T1000 (cell line): ENCODE measurements around the gene RBM38.
"Not testable (repeated sequence)": the region's sequence is repeated elsewhere in the genome, so short reads cannot be mapped to it uniquely, and the experiment has no call there.

Experiments
- DNase-seq: peaks from one replicate; lab custom pipeline; 2025; ENCODE audit warnings: mixed read lengths; lab: John Stamatoyannopoulos, UW

The RBM38 gene

DNA sequence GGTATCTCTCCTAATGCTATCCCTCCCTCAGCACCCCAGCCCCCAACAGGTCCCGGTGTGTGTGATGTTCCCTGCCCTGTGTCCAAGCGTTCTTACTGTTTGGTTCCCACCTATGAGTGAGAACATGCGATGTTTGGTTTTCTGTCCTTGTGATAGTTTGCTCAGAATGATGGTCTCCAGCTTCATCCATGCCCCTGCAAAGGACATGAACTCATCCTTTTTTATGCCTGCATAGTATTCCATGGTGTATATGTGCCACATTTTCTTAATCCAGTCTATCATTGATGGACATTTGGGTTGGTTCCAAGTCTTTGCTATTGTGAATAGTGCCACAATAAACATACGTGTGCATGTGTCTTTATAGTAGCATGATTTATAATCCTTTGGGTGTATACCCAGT is 28.3 kb downstream of the RBM38 start:
- DNase-seq = not testable (repeated sequence)

DNA sequence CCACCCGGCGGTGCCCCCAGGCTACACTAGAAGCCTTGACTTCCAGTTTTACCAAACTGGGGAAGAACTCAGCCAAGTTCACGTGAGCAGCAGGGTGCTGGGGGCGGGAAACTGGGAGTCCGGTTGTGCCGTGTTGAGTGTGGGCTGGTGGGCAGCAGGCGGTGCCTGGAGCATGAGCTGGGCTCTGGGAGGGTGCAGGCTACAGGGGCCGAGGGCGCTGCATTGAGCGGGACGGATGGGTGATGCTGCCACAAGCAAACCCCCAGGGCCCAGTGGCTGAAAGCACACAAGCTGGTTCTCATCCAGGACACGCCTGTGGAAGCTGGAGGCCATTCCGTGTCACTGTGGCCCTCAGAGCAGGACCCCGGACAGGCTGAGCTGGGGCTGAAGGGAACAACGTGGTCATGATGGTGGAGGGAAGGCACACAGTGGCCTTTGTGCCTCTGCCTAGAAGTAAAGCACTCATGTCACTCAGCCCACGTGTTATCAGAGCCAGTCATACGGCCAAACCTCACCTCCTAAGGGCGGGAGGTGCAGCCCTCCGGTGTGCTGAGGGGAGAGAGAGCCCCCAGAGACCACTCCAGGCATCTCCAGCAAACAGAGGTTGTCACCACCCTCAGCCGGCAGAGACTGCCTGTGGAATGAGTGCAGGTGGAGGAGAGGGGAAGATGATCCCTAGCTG is 29.5 kb downstream of the RBM38 start:
- DNase-seq = no peak

- DNase-seq = no peak
These were observed 30.3 kb downstream of the RBM38 start for GRCh38 chr20:57421253-57422220.

- no peak for DNase-seq
These were observed 31.1 kb downstream of the RBM38 start for GRCh38 chr20:57422254-57422653.

GRCh38 chr20:57425150-57426013 is 34.2 kb downstream of the RBM38 start:
- no peak for DNase-seq

DNA sequence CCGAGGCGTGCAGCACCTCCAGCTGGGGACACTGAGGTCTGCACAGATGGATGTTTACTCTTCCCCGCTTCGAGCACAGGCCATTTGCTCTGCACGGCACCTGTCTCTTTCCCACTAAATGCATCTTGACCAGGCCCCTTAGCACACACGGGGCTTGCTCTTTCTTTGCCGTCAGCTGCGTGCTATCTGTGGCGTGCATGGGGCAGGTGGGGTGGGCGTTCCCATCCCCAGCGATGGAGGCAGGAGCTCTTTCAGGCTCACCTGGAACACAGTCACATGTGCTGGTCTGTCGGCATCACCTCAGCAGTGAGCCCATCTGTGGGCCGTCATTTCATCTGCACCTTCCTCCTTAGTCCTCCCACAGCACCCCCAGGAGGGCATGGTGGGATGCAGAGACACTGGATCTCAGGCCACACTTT is 35.1 kb downstream of the RBM38 start:
- no peak for DNase-seq

DNA sequence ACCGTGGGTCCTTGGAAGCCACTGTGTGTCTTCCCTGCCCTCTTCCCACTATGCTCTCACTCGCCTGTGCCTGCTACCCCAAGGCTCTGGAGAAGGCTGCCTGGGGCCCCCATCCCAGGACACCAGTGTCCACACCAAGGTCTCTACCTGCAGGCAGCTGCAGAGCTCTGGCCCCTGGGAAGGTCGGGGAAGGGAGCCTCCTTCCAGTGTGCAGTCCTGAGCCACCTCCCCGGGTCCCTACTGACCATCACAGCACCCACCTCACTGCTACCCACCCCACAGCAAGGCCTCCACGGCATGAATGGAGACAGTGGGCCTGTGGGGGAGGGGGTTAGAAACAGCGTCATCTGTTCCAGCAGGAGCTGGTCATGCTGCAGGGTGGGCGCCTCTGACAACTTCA is 35.6 kb downstream of the RBM38 start:
- DNase-seq = no peak

DNA sequence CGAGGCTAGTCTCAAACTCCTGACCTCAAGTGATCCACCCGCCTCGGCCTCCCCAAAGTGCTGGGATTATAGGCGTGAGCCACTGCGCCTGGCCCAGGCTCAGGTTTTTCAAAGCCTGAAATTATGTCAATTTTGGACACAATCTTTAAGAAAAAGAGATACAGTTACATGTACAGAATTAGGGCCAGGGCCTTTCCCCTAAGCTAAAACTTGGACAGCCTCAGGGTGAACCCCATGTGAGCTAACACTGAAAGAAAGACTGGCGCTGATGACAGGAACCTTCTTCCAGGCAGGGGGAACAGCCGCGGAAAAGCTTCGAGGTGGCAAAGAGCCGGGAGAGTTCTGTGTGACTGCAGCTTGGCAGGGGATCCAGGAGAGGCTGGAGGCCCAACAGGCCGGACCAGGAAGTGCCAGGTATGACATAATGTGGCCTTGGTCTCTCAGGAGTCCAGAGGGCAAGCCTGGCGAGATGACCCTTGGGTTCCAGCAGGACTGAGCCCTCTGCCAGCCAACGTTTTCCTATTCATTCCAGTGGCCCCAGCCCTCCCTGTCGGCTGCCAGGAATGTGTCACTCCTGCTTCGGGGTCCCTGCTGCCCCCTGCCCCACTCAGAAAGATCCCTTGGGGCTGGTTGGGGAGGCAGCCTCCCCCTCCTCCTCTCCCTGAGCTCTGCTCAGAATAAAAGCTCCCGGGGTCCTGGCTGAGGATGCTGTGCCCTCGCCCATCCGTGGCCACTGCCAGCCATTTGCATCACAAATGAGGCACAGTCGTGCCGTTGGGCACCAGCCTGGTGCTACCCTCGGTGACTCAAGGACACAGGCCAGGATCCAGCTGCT is 37.3 kb downstream of the RBM38 start:
- DNase-seq = no peak

DNA sequence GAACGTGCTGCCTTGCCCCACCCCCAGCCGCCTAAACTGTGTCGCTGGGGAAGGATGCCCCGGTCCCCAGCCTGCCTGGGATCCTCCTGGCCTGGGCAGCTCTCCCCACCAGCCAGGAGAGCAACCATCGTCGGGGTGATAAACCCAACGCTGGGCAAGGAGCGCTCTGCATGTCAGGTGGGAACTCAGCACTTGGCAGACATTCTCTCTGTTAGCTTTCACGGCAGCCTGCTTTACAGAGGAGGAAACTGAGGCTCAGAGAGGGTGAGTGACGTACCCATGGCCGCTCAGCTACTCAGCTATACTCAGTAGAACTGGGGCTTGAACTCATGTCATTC is 37.9 kb downstream of the RBM38 start:
- DNase-seq = no peak

DNA sequence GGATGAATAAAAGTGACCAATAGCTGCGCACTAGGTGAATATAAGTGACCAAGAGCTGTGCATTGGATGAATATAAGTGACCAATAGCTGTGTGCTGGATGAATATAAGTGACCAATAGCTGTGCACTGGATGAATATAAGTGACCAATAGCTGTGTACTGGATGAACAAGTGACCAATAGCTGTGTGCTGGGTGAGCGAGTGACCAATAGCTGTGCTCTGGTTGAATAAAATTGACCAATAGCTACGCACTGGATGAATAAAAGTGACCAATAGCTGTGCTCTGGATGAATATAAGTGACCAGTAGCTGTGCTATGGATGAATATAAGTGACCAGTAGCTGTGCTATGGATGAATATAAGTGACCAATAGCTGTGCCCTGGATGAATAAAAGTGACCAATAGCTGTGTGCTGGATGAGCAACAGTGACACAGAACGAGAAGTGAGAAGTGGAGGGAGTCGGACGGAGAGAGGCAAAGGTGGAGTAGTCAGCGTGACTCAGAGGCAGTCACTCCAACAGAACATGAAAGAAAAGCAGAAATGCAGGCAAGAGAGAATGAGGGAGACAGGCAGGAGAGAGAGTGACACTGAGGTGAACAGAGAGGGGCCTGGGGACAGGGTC is 38.5 kb downstream of the RBM38 start:
- DNase-seq = no peak

DNA sequence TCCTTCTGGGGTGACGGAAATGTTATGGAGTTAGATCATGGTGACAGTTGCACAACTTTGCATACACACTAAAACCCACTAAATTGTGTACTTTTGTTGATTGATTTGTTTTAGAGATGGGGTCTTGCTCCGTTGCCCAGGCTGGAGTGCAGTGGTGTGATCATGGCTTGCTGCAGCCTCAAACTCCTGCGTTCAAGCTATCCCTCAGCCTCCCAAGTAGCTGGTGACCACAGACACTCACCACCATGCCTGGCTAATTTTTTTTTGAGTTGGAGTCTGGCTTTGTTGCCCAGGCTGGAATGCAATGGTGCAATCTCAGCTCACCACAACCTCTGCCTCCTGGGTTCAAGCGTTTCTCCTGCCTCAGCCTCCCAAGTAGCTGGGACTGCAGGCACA is 39.0 kb downstream of the RBM38 start:
- not testable (repeated sequence) for DNase-seq

DNA sequence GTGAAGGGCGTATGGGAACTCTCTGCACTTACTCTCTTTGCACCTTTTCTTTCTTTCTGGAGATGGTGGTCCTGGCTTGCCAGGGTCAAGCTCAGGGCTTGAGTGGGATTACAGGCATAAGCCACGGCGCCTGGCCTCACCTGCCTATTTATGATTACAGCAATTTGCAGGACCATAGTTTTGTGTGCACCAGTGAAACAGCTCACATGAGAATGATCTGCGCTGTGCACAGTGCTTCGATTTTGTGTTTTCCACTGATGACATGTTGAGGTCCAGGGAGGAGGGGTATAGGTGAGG is 40.3 kb downstream of the RBM38 start:
- DNase-seq = no peak

GRCh38 chr20:57432480-57432861 is 41.3 kb downstream of the RBM38 start:
- no peak for DNase-seq

DNA sequence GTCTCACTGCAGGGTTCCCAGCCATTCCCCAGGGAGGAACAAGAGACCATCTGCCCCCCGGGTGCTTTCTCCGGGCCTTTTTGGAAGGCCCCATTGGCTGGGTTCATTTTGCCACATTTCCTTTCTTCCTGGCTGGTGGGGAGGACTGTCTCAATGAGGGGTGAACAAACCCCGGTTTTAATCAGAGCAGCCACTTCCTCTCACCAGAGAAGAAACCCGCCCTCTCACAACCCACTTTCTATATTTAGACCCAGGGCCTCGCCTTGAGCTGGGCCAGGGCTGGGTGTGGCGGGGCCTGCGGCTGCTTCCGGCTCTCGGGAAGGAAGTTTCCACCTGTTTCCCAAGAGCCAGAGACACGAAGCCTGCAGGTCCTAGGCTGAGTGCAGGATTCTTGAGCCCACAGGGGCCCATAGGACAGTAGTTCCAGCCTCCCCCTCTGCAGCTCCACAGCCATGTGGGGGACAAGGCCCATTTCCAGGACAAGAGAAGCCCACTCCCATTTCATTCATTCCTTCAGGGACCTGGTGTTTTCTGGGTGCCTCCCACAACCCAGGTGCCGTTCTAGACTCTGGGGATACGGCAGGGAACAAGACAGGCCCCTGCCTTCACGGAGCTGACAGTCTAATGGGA is 41.8 kb downstream of the RBM38 start:
- no peak for DNase-seq

DNA sequence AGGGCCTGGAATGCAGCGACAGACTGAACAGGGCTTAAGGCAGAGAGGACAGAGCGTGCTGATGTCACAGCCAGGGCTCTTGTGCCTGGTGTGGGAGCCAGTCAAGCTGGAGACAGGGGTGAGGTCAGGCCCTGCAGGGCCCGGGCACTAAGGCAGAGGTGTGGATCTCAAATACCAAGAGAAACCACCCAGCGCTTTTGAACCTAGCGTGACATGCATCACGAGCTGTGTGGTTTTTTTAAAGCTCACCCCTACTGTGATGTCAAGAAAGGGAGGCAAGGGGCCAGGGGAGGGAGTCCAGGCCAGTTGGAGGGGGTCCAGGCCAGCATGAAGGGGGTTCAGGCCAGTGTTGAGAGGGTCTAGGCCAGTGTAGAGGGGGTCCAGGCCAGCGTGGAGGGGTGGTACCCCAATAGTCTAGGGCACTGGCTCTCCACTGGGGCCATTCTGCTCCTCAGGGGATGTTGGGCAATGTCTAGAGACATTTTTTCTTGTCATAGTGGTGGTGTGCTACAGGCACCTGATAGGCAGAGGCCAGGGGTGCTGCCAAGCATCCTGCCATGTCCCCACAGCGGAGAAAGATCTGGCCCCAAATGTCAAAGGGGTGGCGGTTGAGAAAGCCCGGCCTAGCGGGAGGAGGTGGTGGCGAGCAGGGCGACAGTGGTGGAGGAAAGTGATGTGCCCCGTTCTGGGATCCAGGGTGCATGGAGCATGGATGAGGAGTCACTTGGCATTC is 42.6 kb downstream of the RBM38 start:
- no peak for DNase-seq

DNA sequence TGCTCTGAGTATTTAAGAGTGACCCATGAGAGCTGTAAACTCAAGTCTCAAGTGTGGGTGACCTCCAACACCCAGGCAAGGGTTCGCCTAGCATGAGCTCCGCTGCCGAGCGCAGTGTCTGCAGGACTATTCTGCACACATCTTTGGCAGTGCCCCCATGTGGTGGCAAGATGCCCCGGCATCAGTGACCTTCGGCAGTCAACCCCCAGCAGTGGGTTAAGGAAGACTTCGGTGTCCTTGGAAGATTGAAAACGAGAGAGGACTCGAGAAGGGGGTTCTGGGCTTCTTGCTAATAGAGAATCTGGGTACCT is 43.1 kb downstream of the RBM38 start:
- no peak for DNase-seq

- DNase-seq = no peak
These were observed 43.9 kb downstream of the RBM38 start for GRCh38 chr20:57435105-57435497.

DNA sequence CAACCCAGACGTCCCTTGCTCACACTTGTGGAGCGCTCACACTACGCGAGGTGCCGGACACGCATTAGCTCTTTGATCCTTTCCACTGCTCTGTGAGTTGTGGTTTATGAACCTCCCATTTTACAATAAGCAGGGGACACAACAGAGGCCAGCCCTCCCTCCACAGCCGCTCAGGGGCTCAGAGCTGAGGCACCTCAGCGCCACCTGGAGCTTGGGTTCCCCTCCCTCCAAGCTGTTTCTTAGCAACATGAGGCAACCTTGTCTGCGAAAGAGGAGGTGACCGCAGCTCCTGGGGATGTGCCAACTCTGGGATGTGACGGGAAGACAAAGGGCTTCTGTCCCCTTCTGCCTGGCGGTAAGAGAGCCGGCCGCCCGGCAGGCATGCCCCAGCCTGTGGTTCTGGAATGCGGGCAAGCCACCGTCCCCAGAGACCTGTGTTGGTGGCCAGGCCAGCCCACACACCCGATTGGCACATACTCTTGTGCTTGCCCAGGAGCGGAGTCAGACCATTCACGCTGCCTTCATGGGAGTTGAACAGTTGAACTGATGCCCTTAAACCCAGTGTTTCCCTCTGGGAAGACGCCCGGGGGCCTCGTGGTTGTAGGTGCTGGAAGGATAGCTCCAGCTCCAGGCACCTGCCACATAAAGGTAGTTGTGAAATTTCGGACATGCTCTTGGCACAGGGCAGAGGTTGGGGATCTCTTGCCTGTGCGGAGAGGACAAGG is 44.5 kb downstream of the RBM38 start:
- peak; percentile 61 for DNase-seq

GRCh38 chr20:57436223-57436545 is 45.0 kb downstream of the RBM38 start:
- no peak for DNase-seq

DNA sequence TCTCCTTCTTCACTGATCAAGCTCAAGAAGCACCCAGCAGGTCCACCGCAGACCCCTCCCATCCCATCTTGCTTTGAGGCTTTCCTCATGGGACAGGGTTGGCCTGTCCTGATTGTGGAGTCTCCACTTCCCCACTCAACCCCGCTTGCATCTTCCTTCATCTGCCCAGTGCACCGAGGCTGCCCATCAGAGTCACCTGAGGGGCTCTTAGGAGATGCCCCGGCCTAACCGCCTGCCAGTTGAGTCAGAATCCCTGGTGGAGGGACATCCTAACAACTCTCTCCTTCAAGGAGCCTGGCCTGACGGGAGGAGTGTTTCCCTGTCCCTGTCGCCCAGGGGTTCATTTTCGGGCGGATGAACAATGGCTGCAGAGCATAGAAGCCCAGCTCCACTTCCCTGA is 46.1 kb downstream of the RBM38 start:
- no peak for DNase-seq
